Measurements from ENCODE around the gene SETD2. TPM values are rescaled to one million over a fixed set of nuclear protein-coding genes. Genes with fewer than 3 reads are reported as not detected.
A peak's percentile ranks its signal among the peaks of the same experiment; 100 is the strongest.

The SETD2 gene
- total and polyA plus RNA-seq, 5 donors from 2014 or later: 10.4 to 93.7 (median 11.7) TPM

DNA sequence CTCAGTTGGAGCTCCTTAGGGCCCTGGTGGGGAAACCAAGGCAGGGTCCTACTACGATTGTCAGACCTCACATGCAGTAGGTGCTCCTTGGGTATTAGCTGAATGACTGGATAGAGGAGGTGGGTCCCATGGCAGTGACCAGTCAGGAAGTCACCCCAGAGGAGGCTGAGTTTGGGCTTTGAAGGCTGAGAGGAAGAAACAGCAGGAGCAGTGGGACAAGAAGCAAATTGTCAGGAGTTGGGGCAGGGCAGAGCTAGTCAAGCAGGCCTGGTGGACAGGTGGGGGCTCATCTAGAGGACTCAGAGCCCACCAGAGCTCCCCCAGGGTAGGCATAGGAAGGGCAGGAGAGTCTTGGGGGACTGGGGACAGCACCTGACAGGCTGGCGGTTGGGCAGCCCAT is 181.4 kb downstream of the SETD2 start:
- H3K4me3 Mint-ChIP-seq: peak overlapping the region; percentile 67 to 94 (median 88)
- peaks cover 93% of the 10 kb centered on the region for H3K4me1 ChIP-seq (ENCODE audit: control insufficient read depth, insufficient read depth, low read length, poor library complexity, severe bottlenecking)

DNA sequence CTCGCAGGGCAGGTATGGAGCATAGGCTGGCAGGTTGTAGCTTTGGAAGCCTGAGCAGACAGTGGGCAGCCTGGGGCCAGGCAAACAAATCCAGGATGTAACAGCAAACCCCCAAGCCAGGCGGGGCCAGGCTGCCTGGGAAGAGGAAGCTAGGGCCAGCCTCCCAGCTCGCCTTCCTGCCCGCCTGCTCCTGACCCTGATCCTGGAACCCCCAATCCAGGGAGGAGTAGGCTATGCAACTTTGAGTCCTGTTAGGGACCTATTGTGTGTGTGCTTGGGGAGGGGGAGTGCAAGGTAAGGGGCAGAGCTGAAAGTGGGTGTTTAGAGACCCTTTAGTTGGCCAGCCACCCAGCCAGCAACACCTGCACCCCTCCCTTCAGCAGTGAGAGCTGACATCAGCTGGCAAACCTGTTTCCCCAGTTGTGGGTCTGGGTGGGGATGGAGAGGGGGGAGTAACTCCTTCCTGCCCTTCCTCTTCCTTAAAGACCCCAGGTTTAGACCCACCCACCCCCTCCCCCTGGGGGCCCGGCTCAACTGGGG is 181.9 kb downstream of the SETD2 start:
- Histone ChIP-seq H3K36me3 (ENCODE audit: control insufficient read depth, insufficient read depth, low read length) (peaks cover 2% of the 10 kb centered on the region), H3K4me3 (ENCODE audit: low read depth, low read length) (peak overlapping the region; percentile 67), H3K27ac (ENCODE audit: insufficient read depth, low read length, poor library complexity, severe bottlenecking) (peak overlapping the region; percentile 35), H3K4me1 (ENCODE audit: control insufficient read depth, insufficient read depth, low read length, poor library complexity, severe bottlenecking) (peaks cover 93% of the 10 kb centered on the region), H3K27me3 (ENCODE audit: control insufficient read depth, insufficient read depth, low read length) (no peaks in the 10 kb centered on the region), H3K9me3 (ENCODE audit: control insufficient read depth in 2 of 2, low read length in 2 of 2) (no peaks in the 10 kb centered on the region)
- DNase-seq (no peak), ATAC-seq (ENCODE audit: low read depth in 2 of 2) (no peak)
- Mint-ChIP-seq H3K4me3 (peak overlapping the region; percentile 66 to 94 (median 92)), H3K27ac (peak overlapping the region; percentile 56 to 92 (median 76)), H3K27me3 (no peaks in the 10 kb centered on the region), H3K9me3 (no peaks in the 10 kb centered on the region), H3K36me3 (peaks cover 8% of the 10 kb centered on the region), H3K4me1 (peaks cover 0 to 86% (median 52%) of the 10 kb centered on the region in 4 donors)

More for the DNA sequence above, 181.4 kb downstream of the SETD2 start:
- ATAC-seq (ENCODE audit: low read depth in 2 of 2) (no peak), DNase-seq (no peak)
- Histone ChIP-seq H3K4me3 (ENCODE audit: low read depth, low read length) (peak overlapping the region; percentile 45), H3K36me3 (ENCODE audit: control insufficient read depth, insufficient read depth, low read length) (peaks cover 2% of the 10 kb centered on the region), H3K27me3 (ENCODE audit: control insufficient read depth, insufficient read depth, low read length) (no peaks in the 10 kb centered on the region), H3K9me3 (ENCODE audit: control insufficient read depth in 2 of 2, low read length in 2 of 2) (no peaks in the 10 kb centered on the region), H3K27ac (ENCODE audit: insufficient read depth, low read length, poor library complexity, severe bottlenecking) (peak overlapping the region; percentile 35)
- H3K4me1 Mint-ChIP-seq: peaks cover 0 to 87% (median 51%) of the 10 kb centered on the region in 4 donors
- no peaks in the 10 kb centered on the region for H3K27me3 Mint-ChIP-seq
- H3K36me3 Mint-ChIP-seq: peaks cover 8% of the 10 kb centered on the region
- no peaks in the 10 kb centered on the region for H3K9me3 Mint-ChIP-seq
- H3K27ac Mint-ChIP-seq: peak overlapping the region; percentile 73 to 94 (median 92)

GRCh38 chr3:46979958-46980497 is 183.9 kb downstream of the SETD2 start:
- Mint-ChIP-seq H3K27ac (peak overlapping the region in 2 of 3 donors; percentile 87 to 88), H3K27me3 (peaks cover 5% of the 10 kb centered on the region), H3K9me3 (no peaks in the 10 kb centered on the region), H3K36me3 (peaks cover 8% of the 10 kb centered on the region), H3K4me3 (peak overlapping the region; percentile 86 to 94 (median 92)), H3K4me1 (peaks cover 6 to 79% (median 40%) of the 10 kb centered on the region in 4 donors)
- peak; percentile 1 for ATAC-seq (ENCODE audit: low read depth in 2 of 2)
- Histone ChIP-seq H3K4me3 (ENCODE audit: low read depth, low read length) (peak overlapping the region; percentile 86), H3K27me3 (ENCODE audit: control insufficient read depth, insufficient read depth, low read length) (no peaks in the 10 kb centered on the region), H3K27ac (ENCODE audit: insufficient read depth, low read length, poor library complexity, severe bottlenecking) (peak overlapping the region; percentile 80), H3K36me3 (ENCODE audit: control insufficient read depth, insufficient read depth, low read length) (peaks cover 2% of the 10 kb centered on the region), H3K9me3 (ENCODE audit: control insufficient read depth in 2 of 2, low read length in 2 of 2) (no peaks in the 10 kb centered on the region), H3K4me1 (ENCODE audit: control insufficient read depth, insufficient read depth, low read length, poor library complexity, severe bottlenecking) (peaks cover 84% of the 10 kb centered on the region)
- DNase-seq: no peak

DNA sequence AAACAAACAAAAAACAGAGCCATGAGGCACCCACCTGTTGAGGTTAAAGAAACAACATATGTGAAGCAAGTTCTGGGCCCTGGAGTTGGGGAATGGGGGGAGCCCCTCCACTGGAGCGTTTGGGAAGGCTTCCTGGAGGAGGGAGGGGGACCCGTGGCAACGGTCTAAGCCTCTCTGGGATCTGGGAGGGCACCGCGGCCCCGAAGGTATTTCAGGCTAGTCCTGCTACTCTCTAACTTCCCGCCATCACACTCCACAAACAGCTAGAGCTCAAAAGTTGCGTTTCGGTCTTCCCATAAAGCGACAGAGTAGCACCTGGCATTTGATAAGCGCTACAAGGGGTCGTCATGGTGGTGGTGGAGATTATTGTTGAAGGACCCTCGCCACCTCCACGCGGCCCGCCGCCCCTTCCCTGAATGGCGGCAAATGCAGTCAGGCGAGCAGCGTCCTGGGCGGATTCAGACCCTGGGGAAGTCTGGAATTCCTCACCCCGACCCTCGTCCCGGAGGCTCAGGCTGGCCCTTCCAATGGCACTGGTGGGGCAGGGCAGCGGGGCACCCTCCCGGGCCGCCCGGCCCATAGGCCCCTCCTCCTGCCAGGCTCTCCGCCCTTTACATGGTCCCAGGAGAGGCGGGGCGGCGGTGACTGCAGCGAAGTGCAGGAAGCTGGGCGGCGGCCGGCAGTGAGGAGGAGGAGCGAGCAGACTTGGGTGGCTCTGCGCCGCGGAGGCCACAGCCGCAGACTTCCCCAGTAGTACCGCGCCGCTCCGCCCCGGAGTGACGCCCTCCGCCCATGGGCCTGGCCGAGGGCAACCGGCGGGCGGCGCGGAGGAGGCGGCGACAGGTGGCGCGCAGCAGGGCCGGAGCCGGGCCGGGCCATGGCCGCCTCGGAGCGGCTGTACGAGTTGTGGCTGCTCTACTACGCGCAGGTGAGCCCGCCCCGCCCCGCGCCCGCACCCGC is 184.6 kb downstream of the SETD2 start, which contains the start of gene NBEAL2:
Gene NBEAL2, plus strand, starts transcription at position 682 of the 960 bp plus-strand sequence. Its CDS starts 196 bp downstream, at position 878.
- ATAC-seq (ENCODE audit: low read depth in 2 of 2): peak; percentile 78 to 85
- peaks cover 84% of the 10 kb centered on the region for H3K4me1 ChIP-seq (ENCODE audit: control insufficient read depth, insufficient read depth, low read length, poor library complexity, severe bottlenecking)
- H3K9me3 ChIP-seq (ENCODE audit: control insufficient read depth in 2 of 2, low read length in 2 of 2): no peaks in the 10 kb centered on the region

DNA sequence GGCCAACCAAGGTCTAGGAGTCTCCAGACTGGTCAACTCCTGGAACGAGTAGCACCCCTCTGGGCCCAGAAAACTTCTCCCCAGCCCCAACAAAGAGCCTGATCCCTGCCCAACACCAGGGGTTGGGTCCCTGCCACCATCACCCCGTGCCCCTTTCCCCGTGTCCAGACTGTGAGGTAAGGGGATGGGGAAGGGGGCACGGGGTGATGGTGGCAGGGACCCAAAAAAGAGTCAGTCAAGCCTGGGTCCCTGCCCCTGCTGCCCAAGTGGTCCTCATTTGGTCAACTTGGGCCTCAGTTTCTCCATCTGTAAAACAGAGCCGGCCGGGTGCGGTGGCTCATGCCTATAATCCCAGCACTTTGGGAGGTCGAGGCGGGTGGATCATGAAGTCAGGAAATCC is 185.5 kb downstream of the SETD2 start:
- Histone ChIP-seq H3K27ac (ENCODE audit: insufficient read depth, low read length, poor library complexity, severe bottlenecking) (peak overlapping the region; percentile 80), H3K4me1 (ENCODE audit: control insufficient read depth, insufficient read depth, low read length, poor library complexity, severe bottlenecking) (peaks cover 83% of the 10 kb centered on the region), H3K9me3 (ENCODE audit: control insufficient read depth in 2 of 2, low read length in 2 of 2) (no peaks in the 10 kb centered on the region), H3K4me3 (ENCODE audit: low read depth, low read length) (peak overlapping the region; percentile 18), H3K36me3 (ENCODE audit: control insufficient read depth, insufficient read depth, low read length) (no peaks in the 10 kb centered on the region), H3K27me3 (ENCODE audit: control insufficient read depth, insufficient read depth, low read length) (no peaks in the 10 kb centered on the region)
- H3K27ac Mint-ChIP-seq: peak overlapping the region; percentile 75 to 95 (median 90)
- peaks cover 12 to 79% (median 47%) of the 10 kb centered on the region in 4 donors for H3K4me1 Mint-ChIP-seq
- H3K36me3 Mint-ChIP-seq: peaks cover 2% of the 10 kb centered on the region
- DNase-seq (no peak), ATAC-seq (ENCODE audit: low read depth in 2 of 2) (no peak)
- peaks cover 5% of the 10 kb centered on the region for H3K27me3 Mint-ChIP-seq
- no peaks in the 10 kb centered on the region for H3K9me3 Mint-ChIP-seq
- peak overlapping the region; percentile 97 to 99 (median 99) for H3K4me3 Mint-ChIP-seq

More for the DNA sequence above, 184.6 kb downstream of the SETD2 start, which contains the start of gene NBEAL2:
- Mint-ChIP-seq H3K36me3 (peaks cover 2% of the 10 kb centered on the region), H3K9me3 (no peaks in the 10 kb centered on the region), H3K27me3 (peaks cover 5% of the 10 kb centered on the region), H3K4me1 (peaks cover 12 to 79% (median 42%) of the 10 kb centered on the region in 4 donors), H3K27ac (peak within 1 kb of the TSS; percentile 90 to 95 (median 93)), H3K4me3 (peak within 1 kb of the TSS; percentile 88 to 94 (median 92))
- Histone ChIP-seq H3K36me3 (ENCODE audit: control insufficient read depth, insufficient read depth, low read length) (no peaks in the 10 kb centered on the region), H3K27ac (ENCODE audit: insufficient read depth, low read length, poor library complexity, severe bottlenecking) (peak within 1 kb of the TSS; percentile 80), H3K4me3 (ENCODE audit: low read depth, low read length) (peak within 1 kb of the TSS; percentile 86), H3K27me3 (ENCODE audit: control insufficient read depth, insufficient read depth, low read length) (no peaks in the 10 kb centered on the region)
- DNase-seq: peak; percentile 93 to 98 (median 95)

GRCh38 chr3:46977811-46978195 is 186.1 kb downstream of the SETD2 start:
- Mint-ChIP-seq H3K27ac (peak overlapping the region; percentile 75 to 98 (median 77)), H3K36me3 (peaks cover 2% of the 10 kb centered on the region), H3K9me3 (no peaks in the 10 kb centered on the region), H3K4me1 (peaks cover 12 to 75% (median 46%) of the 10 kb centered on the region in 4 donors), H3K4me3 (peak overlapping the region; percentile 97 to 99 (median 99)), H3K27me3 (peaks cover 5% of the 10 kb centered on the region)
- no peak for ATAC-seq (ENCODE audit: low read depth in 2 of 2)
- Histone ChIP-seq H3K9me3 (ENCODE audit: control insufficient read depth in 2 of 2, low read length in 2 of 2) (no peaks in the 10 kb centered on the region), H3K27ac (ENCODE audit: insufficient read depth, low read length, poor library complexity, severe bottlenecking) (peak overlapping the region; percentile 80), H3K27me3 (ENCODE audit: control insufficient read depth, insufficient read depth, low read length) (no peaks in the 10 kb centered on the region), H3K36me3 (ENCODE audit: control insufficient read depth, insufficient read depth, low read length) (no peaks in the 10 kb centered on the region), H3K4me1 (ENCODE audit: control insufficient read depth, insufficient read depth, low read length, poor library complexity, severe bottlenecking) (peaks cover 79% of the 10 kb centered on the region), H3K4me3 (ENCODE audit: low read depth, low read length) (peak overlapping the region; percentile 18)
- DNase-seq: no peak
